ENCODE measurements around the gene FCSK. TPM values are rescaled to one million over a fixed set of nuclear protein-coding genes. Genes with fewer than 3 reads are reported as not detected.

Gene FCSK
- total RNA-seq, 2 donors from 2014 or later: 15.0 to 28.3 TPM

DNA sequence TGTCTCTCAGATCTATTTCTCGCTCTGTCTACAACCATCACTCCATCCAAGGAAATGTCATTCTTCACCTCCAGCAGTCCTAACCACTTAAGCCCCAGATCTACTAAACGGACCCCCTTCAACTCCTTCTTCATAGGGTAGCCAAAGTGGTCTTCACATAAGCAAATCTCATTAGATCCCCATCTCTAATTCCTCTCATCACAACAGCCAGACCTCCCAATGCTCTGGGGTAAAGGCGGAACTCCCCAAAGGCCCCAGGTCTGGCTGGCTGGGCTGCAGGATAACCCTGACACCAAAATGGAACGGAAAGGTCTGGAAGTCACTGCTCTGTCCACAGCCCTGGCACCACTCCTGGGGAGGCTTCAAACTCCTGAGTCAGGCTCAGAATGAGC, 26.6 kb upstream of the FCSK start:
- no peaks in the 10 kb centered on the region for H3K9me3 ChIP-seq
- H3K27me3 ChIP-seq: no peaks in the 10 kb centered on the region
- H3K27ac ChIP-seq: peak overlapping the region; percentile 73 to 87 (median 86)
- DNase-seq (no peak), ATAC-seq (no peak)
- no peak overlapping the region for H3K4me3 ChIP-seq
- no peaks in the 10 kb centered on the region for H3K36me3 ChIP-seq (replicated peaks in 1 of 2; ENCODE audit: insufficient read depth in 1 of 2, low read depth in 2 of 2)
- intact Hi-C loops (cut with DNase I): no loop called here
- TF ChIP-seq POLR2A (IDR thresholded peaks at IDR 0.05) (no peak), CTCF (IDR thresholded peaks at IDR 0.05) (no peak)
- WGBS, 2 donors: 42 to 44% methylated on average over 4 of the region's 4 CpGs
- peaks cover 38% of the 10 kb centered on the region for H3K4me1 ChIP-seq

- no peaks in the 10 kb centered on the region for H3K9me3 ChIP-seq
- TF ChIP-seq CTCF (IDR thresholded peaks at IDR 0.05) (peak in 1 of 7 experiments; percentile 15), POLR2A (IDR thresholded peaks at IDR 0.05) (peak in 2 of 3 donors; percentile 34 to 41)
- H3K27ac ChIP-seq: peak overlapping the region; percentile 73 to 87 (median 86)
- intact Hi-C loops (cut with DNase I): no loop called here
- H3K4me1 ChIP-seq: peaks cover 38% of the 10 kb centered on the region
- no peak overlapping the region for H3K4me3 ChIP-seq
- H3K27me3 ChIP-seq: no peaks in the 10 kb centered on the region
- ATAC-seq (peak; percentile 91), DNase-seq (peak; percentile 94 to 98 (median 97))
- no peaks in the 10 kb centered on the region for H3K36me3 ChIP-seq (replicated peaks in 1 of 2; ENCODE audit: insufficient read depth in 1 of 2, low read depth in 2 of 2)
- 7 to 11% methylated on average over 8 to 9 of the region's 9 CpGs for WGBS, 2 donors
Observed at GRCh38 chr16:70428178-70428998, 26.0 kb upstream of the FCSK start.

DNA sequence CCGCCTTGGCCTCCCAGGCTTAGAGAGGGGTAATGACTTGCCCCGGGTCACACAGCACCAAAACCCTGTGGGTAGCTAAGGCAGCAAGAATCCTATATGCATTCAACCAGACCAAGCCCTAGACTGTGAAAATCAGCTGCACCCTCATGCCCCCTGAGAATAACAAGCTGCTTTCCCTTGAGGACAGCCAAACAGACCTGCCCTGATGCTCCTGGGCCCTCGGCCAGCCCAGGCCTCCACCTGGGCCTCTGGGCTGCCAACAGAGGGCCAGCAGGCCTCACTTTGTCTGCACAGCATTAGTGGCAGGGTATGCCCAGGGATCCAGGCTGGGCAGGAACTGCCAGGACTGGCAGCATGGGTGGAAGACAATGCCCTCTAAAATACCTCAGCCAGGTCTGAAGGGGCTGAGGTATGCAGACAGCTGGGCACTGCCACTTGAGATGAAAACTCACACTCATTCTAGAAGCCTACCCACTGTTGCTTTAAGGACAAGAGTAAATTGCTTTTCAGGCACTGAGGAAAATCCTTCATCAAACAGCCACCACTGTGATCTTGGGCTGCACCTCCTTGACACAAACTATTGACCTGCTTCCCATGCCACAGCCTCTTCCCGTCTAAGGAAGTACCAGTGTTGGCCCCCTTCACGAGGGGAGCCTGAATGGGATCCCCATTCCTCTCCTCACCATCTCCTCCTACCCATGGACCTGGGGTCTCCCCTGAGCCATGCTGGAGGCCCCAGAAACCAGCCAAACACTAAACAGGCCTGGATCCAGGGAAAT, 24.3 kb upstream of the FCSK start:
- ATAC-seq (no peak), DNase-seq (no peak)
- H3K36me3 ChIP-seq (replicated peaks in 1 of 2; ENCODE audit: insufficient read depth in 1 of 2, low read depth in 2 of 2): no peaks in the 10 kb centered on the region
- TF ChIP-seq CTCF (IDR thresholded peaks at IDR 0.05) (no peak), POLR2A (IDR thresholded peaks at IDR 0.05) (no peak)
- H3K9me3 ChIP-seq: no peaks in the 10 kb centered on the region
- intact Hi-C loops (cut with DNase I): no loop called here
- H3K27me3 ChIP-seq: no peaks in the 10 kb centered on the region
- H3K27ac ChIP-seq: peak overlapping the region in 3 of 4 donors; percentile 15 to 71 (median 51)
- WGBS, 2 donors: 73 to 88% methylated on average over 3 to 5 of the region's 5 CpGs
- H3K4me1 ChIP-seq: peaks cover 38% of the 10 kb centered on the region
- no peak overlapping the region for H3K4me3 ChIP-seq

DNA sequence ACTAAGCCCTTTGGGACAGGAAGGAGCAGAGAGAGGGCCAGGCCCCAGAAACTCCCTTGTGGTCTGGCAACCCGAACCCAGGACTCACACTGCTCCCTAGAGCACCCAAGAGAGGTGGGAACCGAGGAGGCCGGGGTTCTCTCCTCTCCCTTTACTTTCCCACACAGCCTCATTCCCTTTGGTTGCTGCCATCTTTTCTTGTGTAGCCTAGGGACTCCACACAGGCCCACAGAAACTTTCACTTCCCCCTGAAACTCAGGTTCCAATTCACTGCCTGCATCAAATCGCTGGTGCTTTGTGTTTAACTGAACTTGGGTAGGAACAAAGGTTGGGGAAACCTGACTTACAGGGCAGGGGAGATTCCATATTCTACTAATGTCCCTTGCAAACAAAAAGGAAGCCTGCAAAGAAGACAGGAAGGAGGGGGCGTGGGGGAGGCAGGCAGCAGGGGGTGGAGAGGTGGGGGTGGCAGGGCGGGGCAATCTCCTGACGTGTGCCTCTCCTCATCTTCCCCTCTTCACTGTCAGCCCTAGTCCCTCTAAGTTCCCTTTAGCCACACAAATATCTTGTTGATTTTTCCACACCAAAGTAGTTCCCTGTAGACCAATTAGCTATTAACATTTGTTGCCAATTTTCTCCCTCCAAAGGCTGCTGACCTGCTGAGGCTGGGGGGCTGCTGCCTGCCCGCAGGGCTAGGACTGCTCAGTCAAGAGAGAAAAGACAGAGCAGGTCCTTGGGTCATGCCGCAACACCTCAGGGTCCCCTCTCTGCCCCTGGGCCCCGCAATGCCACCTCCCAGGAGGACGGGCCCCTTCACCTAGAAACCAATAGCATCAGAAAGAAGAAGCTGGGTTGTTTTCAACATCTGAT, 23.5 kb upstream of the FCSK start:
- TF ChIP-seq POLR2A (IDR thresholded peaks at IDR 0.05) (no peak), CTCF (IDR thresholded peaks at IDR 0.05) (no peak)
- no peaks in the 10 kb centered on the region for H3K9me3 ChIP-seq
- H3K4me1 ChIP-seq: peaks cover 38% of the 10 kb centered on the region
- H3K27ac ChIP-seq: peak overlapping the region in 3 of 4 donors; percentile 15 to 71 (median 51)
- H3K36me3 ChIP-seq (replicated peaks in 1 of 2; ENCODE audit: insufficient read depth in 1 of 2, low read depth in 2 of 2): no peaks in the 10 kb centered on the region
- DNase-seq (peak in 1 of 4 donors; percentile 38), ATAC-seq (no peak)
- H3K4me3 ChIP-seq: no peak overlapping the region
- WGBS, 2 donors: 65 to 88% methylated on average over 11 of the region's 11 CpGs
- no peaks in the 10 kb centered on the region for H3K27me3 ChIP-seq
- intact Hi-C loops (cut with DNase I): no loop called here

Data from body of pancreas (tissue), 4 donors.